ENCODE results near the gene C19orf67.

GRCh38 chr19:14051980-14052379 is 33.6 kb downstream of the C19orf67 start:
- TF ChIP-seq CTCF (IDR thresholded peaks at IDR 0.05 in 8 of 11, conservative IDR thresholded peaks at IDR 0.05 in 3 of 11) (no peak), POLR2A (IDR thresholded peaks at IDR 0.05) (no peak)

Measured in spleen (tissue), 7 donors.